Sigmoid colon (tissue), 7 donors: ENCODE data around the gene NDUFV2. TPM values are rescaled to one million over a fixed set of nuclear protein-coding genes. Genes with fewer than 3 reads are reported as not detected.
"Not testable (repeated sequence)": the region's sequence is repeated elsewhere in the genome, so short reads cannot be mapped to it uniquely, and the experiment has no call there.

ENCODE experiments used
- DNase-seq: peaks from one replicate; pipeline ENCODE4 v3.0.0-alpha.2; 2019
- H3K27ac ChIP-seq, 4 donors: fragments of 200-600 bp; sonication (generic); one replicate each; pipeline ENCODE4 v1.5.1; 2016 to 2019; ENCODE audit warnings: mild to moderate bottlenecking in 1 of 4
- H3K27me3 ChIP-seq, 3 donors: fragments of 200-600 bp; sonication (generic); one replicate each; pipeline ENCODE4 v1.5.1; 2019; ENCODE audit warnings: mild to moderate bottlenecking in 1 of 3
- H3K36me3 ChIP-seq, 4 donors: fragments of 200-600 bp; sonication (generic); one replicate each; pipeline ENCODE4 v1.5.1; 2016 to 2019
- H3K4me1 ChIP-seq, 4 donors: fragments of 200-600 bp; sonication (generic); one replicate each; pipeline ENCODE4 v1.5.1; 2017 to 2019
- H3K4me3 ChIP-seq, 4 donors: fragments of 200-600 bp; sonication (generic); one replicate each; pipeline ENCODE4 v1.5.1; 2017 to 2019; ENCODE audit warnings: mild to moderate bottlenecking in 2 of 4, moderate library complexity in 1 of 4
- H3K9me3 ChIP-seq, 4 donors: fragments of 200-600 bp in 3 of 4; sonication (generic) in 3 of 4; one replicate each; pipeline versions ENCODE4 v1.5.1 to v1.6.1; 2013 to 2019
- CTCF ChIP-seq, 4 experiments: fragments of 450-650 bp in 3 of 4; fragments of 200-600 bp in 1 of 4; IDR thresholded peaks; one replicate each; pipeline ENCODE4 v1.5.1; 2016 to 2019; ENCODE audit warnings: antibody characterized with exemption in 4 of 4, mild to moderate bottlenecking in 3 of 4, moderate library complexity in 2 of 4
- EP300 ChIP-seq, 4 donors: sonication (generic); formaldehyde crosslinking; IDR thresholded peaks; one replicate each; pipeline ENCODE4 v1.6.1; 2017; ENCODE audit warnings: antibody characterized with exemption in 4 of 4
- POLR2A ChIP-seq, 2 donors: fragments of 450-650 bp; IDR thresholded peaks; one replicate each; pipeline ENCODE4 v1.6.1; 2016; ENCODE audit warnings: antibody characterized with exemption in 2 of 2, mild to moderate bottlenecking in 2 of 2, moderate library complexity in 2 of 2
- POLR2AphosphoS5 ChIP-seq, 4 donors: sonication (generic); formaldehyde crosslinking; IDR thresholded peaks; one replicate each; pipeline ENCODE4 v1.6.1; 2017; ENCODE audit warnings: antibody characterized with exemption in 4 of 4
- WGBS, 2 donors: extraction: QIAGEN DNeasy Blood & Tissue Kit; methylation state at CpG; one replicate each; pipeline ENCODE4 v1.1.7; 2013; 5-methylcytosine and 5-hydroxymethylcytosine counted together
- intact Hi-C: fragments of 100-400 bp; cut with DNase I; formaldehyde crosslinking; loops from one replicate; pipeline ENCODE4 v1.15.1; 2023
- polyA plus RNA-seq, 3 donors: library from polyadenylated mRNA; stranded (reverse); fragments of 200-250 nt; gene quantifications; one replicate each; pipeline ENCODE4 v1.2.3, GENCODE V29; 2013
- total RNA-seq, 4 donors: library from RNA; depleted of rRNA; stranded (reverse); fragments of >200 nt; gene quantifications; one replicate each; pipeline ENCODE4 v1.1.0, GENCODE V29; 2016
- donor health status: healthy with polysubstance abuse.
- donor health status: Bipolar disorder and iron deficiency.
- donor health status: healthy.

Gene NDUFV2
- total and polyA plus RNA-seq, 7 donors: 81.3 to 339 (median 131) TPM

DNA sequence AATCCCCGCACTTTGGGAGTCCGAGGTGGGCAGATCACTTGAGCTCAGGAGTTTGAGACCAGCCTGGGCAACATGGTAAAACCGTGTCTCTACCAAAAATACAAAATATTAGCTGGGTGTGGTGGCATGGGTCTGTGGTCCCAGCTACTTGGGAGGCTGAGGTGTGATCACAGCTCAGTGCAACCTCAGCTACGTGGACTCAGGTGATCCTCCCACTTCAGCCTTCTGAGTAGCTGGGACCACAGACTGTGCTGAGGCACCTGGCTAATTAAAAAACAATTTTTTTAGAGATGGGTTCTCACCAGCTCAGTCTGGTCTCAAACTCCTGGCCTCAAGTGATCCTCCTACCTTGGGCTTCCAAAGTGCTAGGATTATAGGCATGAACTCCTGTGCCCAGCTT is 57.5 kb downstream of the NDUFV2 start:
- H3K9me3 ChIP-seq: no peaks in the 10 kb centered on the region
- no peak overlapping the region for H3K27ac ChIP-seq
- TF ChIP-seq EP300 (IDR thresholded peaks at IDR 0.05): no peak
- no peak for TF ChIP-seq POLR2AphosphoS5 (IDR thresholded peaks at IDR 0.05)
- TF ChIP-seq CTCF (IDR thresholded peaks at IDR 0.05): no peak
- no peak for TF ChIP-seq POLR2A (IDR thresholded peaks at IDR 0.05)
- no peak overlapping the region for H3K4me3 ChIP-seq
- H3K4me1 ChIP-seq: peaks cover 0 to 27% (median 11%) of the 10 kb centered on the region in 4 donors
- DNase-seq: no peak
- intact Hi-C loops: no loop called here
- H3K36me3 ChIP-seq: no peaks in the 10 kb centered on the region
- H3K27me3 ChIP-seq: no peaks in the 10 kb centered on the region
- WGBS, 2 donors: 90 to 92% methylated on average over 4 of the region's 4 CpGs

DNA sequence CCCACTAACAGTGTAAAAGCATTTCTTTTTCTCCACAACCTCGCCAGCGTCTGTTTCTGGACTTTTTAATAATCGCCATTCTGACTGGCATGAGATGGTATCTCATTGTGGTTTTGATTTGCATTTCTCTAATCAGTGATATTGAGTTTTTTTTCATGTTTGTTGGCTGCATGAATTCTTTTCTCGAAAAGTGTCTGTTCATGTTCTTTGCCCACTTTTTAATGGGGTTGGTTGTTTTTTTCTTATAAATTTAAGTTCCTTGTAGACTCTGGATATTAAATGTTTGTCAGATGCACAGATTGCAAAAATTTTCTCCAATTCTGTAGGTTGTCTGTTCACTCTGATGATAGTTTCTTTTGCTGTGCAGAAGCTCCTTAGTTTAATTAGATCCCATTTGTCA is 60.2 kb downstream of the NDUFV2 start:
- H3K27ac ChIP-seq, H3K36me3 ChIP-seq, H3K4me3 ChIP-seq, H3K9me3 ChIP-seq, DNase-seq, intact Hi-C loops, H3K27me3 ChIP-seq: not testable (repeated sequence)
- H3K4me1 ChIP-seq: peaks cover 0 to 19% (median 8%) of the 10 kb centered on the region in 4 donors
- 97% methylated on average over 4 of the region's 4 CpGs for WGBS, 2 donors

GRCh38 chr18:9164149-9164548 is 61.6 kb downstream of the NDUFV2 start:
- H3K27ac ChIP-seq, intact Hi-C loops: not testable (repeated sequence)
- peaks cover 0 to 11% (median 3%) of the 10 kb centered on the region in 4 donors for H3K4me1 ChIP-seq

DNA sequence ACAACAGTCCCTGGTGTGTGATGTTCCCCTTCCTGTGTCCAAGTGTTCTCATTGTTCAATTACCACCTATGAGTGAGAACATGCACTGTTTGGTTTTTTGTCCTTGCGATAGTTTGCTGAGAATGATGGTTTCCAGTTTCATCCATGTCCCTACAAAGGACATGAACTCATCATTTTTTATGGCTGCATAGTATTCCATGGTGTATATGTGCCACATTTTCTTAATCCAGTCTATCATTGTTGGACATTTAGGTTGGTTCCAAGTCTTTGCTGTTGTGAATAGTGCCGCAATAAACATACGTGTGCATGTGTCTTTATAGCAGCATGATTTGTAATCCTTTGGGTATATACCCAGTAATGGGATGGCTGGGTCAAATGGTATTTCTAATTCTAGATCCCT is 63.4 kb downstream of the NDUFV2 start:
- intact Hi-C loops, H3K27me3 ChIP-seq: not testable (repeated sequence)

More at GRCh38 chr18:9164149-9164548, 61.6 kb downstream of the NDUFV2 start:
- not testable (repeated sequence) for H3K36me3 ChIP-seq, H3K9me3 ChIP-seq, H3K4me3 ChIP-seq, H3K27me3 ChIP-seq, DNase-seq

GRCh38 chr18:9169515-9169914 is 67.0 kb downstream of the NDUFV2 start:
- H3K9me3 ChIP-seq, H3K36me3 ChIP-seq, H3K27me3 ChIP-seq, H3K27ac ChIP-seq, DNase-seq, H3K4me3 ChIP-seq, intact Hi-C loops: not testable (repeated sequence)
- WGBS, 2 donors: 88 to 94% methylated on average over 3 of the region's 3 CpGs
- H3K4me1 ChIP-seq: peaks cover 0 to 29% (median 16%) of the 10 kb centered on the region in 4 donors

More for the DNA sequence above, 63.4 kb downstream of the NDUFV2 start:
- not testable (repeated sequence) for DNase-seq, H3K9me3 ChIP-seq, H3K4me1 ChIP-seq, H3K27ac ChIP-seq, H3K36me3 ChIP-seq, H3K4me3 ChIP-seq
- 97% methylated on average over 3 of the region's 3 CpGs for WGBS, 2 donors

- H3K9me3 ChIP-seq, H3K27ac ChIP-seq, DNase-seq, H3K36me3 ChIP-seq, H3K4me3 ChIP-seq, H3K27me3 ChIP-seq, intact Hi-C loops: not testable (repeated sequence)
- H3K4me1 ChIP-seq: peaks cover 0 to 39% (median 26%) of the 10 kb centered on the region in 4 donors
- 96 to 97% methylated on average over 2 to 3 of the region's 3 CpGs for WGBS, 2 donors
Measured at GRCh38 chr18:9171919-9172318, 69.4 kb downstream of the NDUFV2 start.

GRCh38 chr18:9172506-9173127 is 70.1 kb downstream of the NDUFV2 start:
- DNase-seq: no peak
- intact Hi-C loops: no loop called here
- peaks cover 0 to 46% (median 33%) of the 10 kb centered on the region in 4 donors for H3K4me1 ChIP-seq
- TF ChIP-seq POLR2A (IDR thresholded peaks at IDR 0.05) (no peak), POLR2AphosphoS5 (IDR thresholded peaks at IDR 0.05) (no peak), CTCF (IDR thresholded peaks at IDR 0.05) (no peak)
- H3K9me3 ChIP-seq: no peaks in the 10 kb centered on the region
- H3K4me3 ChIP-seq: no peak overlapping the region
- WGBS, 2 donors: 86 to 87% methylated on average over 4 of the region's 4 CpGs
- H3K36me3 ChIP-seq: no peaks in the 10 kb centered on the region
- no peaks in the 10 kb centered on the region for H3K27me3 ChIP-seq
- H3K27ac ChIP-seq: no peak overlapping the region
